Urothelium cell line (cell line): ENCODE results near the gene DNLZ.

ENCODE experiments used
- DNase-seq: peaks from one replicate; pipeline ENCODE4 v3.0.0; 2011; ENCODE audit warnings: low spot score, mixed read lengths
- FAIRE-seq: peaks from 2 replicates; lab custom pipeline; 2011; peaks lifted over from hg19 to GRCh38; lab: Jason Lieb, UNC

Gene DNLZ

GRCh38 chr9:136333486-136333885, 30.1 kb downstream of the DNLZ start:
- DNase-seq, result no peak
- no peak for FAIRE-seq

GRCh38 chr9:136333045-136333444, 30.5 kb downstream of the DNLZ start:
- FAIRE-seq (no peak), DNase-seq (no peak)

GRCh38 chr9:136332482-136332983, 31.0 kb downstream of the DNLZ start:
- no peak for DNase-seq
- FAIRE-seq, result no peak

GRCh38 chr9:136331556-136332481, 31.7 kb downstream of the DNLZ start:
- FAIRE-seq (no peak), DNase-seq (no peak)

GRCh38 chr9:136331030-136331429, 32.5 kb downstream of the DNLZ start:
- FAIRE-seq (no peak), DNase-seq (no peak)

- no peak for DNase-seq
- FAIRE-seq, result no peak
Observed at GRCh38 chr9:136330406-136330990, 33.0 kb downstream of the DNLZ start.

- FAIRE-seq, result no peak
- DNase-seq, result no peak
Observed at GRCh38 chr9:136329636-136330405, 33.7 kb downstream of the DNLZ start.

- no peak for DNase-seq
- no peak for FAIRE-seq
Observed at GRCh38 chr9:136329211-136329627, 34.3 kb downstream of the DNLZ start.

GRCh38 chr9:136328622-136329041, 34.9 kb downstream of the DNLZ start:
- DNase-seq, result peak; percentile 36
- no peak for FAIRE-seq

- peak; percentile 33 for DNase-seq
- peak; percentile 77 for FAIRE-seq
Observed at GRCh38 chr9:136328011-136328621, 35.4 kb downstream of the DNLZ start.

GRCh38 chr9:136327304-136327974, 36.1 kb downstream of the DNLZ start, which contains the start of gene GPSM1:
GPSM1 (plus strand) TSS chr9:136327539; CDS start chr9:136327696, 157 bp downstream.
- peak; percentile 82 for FAIRE-seq
- DNase-seq, result peak; percentile 80

GRCh38 chr9:136326761-136327303, 36.7 kb downstream of the DNLZ start:
- DNase-seq (no peak), FAIRE-seq (no peak)

- FAIRE-seq (no peak), DNase-seq (no peak)
Observed at GRCh38 chr9:136326061-136326760, 37.3 kb downstream of the DNLZ start.

GRCh38 chr9:136325358-136325757, 38.2 kb downstream of the DNLZ start:
- DNase-seq (no peak), FAIRE-seq (no peak)

GRCh38 chr9:136324501-136325300, 38.8 kb downstream of the DNLZ start:
- FAIRE-seq (no peak), DNase-seq (no peak)

- DNase-seq (no peak), FAIRE-seq (no peak)
Observed at GRCh38 chr9:136323371-136323789, 40.2 kb downstream of the DNLZ start.

GRCh38 chr9:136322756-136323330, 40.7 kb downstream of the DNLZ start:
- no peak for FAIRE-seq

GRCh38 chr9:136321561-136321960, 42.0 kb downstream of the DNLZ start:
- no peak for FAIRE-seq
- no peak for DNase-seq

More at GRCh38 chr9:136322756-136323330, 40.7 kb downstream of the DNLZ start:
- no peak for DNase-seq
